SKM-1 (cell line): Measurements from ENCODE around the gene LGALS16.
"Not testable (repeated sequence)": the region's sequence is repeated elsewhere in the genome, so short reads cannot be mapped to it uniquely, and the experiment has no call there.

Experiments used
- DNase-seq: peaks from one replicate; lab custom pipeline; 2025; ENCODE audit not compliant: unreplicated experiment; lab: John Stamatoyannopoulos, UW

LGALS16 gene, protein sequence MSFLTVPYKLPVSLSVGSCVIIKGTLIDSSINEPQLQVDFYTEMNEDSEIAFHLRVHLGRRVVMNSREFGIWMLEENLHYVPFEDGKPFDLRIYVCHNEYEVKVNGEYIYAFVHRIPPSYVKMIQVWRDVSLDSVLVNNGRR

DNA sequence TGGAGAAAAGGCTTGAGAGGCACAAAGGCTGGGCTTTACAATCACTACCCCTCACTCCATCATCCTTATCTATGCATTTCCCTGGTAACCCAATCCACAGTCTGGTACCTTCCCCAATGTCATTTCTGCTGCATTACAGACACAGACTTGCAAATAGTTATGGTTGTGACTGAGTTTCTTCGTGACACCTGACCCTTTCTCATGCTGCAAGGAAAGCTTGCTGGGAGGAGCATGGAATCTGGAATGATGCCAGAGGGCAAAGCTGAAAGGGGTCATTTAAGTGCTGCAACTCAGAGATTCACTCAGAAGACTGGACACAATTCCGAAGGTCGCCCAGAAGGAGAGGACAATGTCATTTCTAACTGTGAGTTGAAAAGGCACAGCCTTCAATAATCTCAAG lies at the start of gene LGALS16:
LGALS16 (plus strand) TSS at position 301 of the 400 bp plus-strand sequence; CDS start at position 350, 49 bp downstream.
- DNase-seq = no peak

GRCh38 chr19:39607021-39607420 lies 48.7 kb upstream of the LGALS16 start:
- no peak for DNase-seq

DNA sequence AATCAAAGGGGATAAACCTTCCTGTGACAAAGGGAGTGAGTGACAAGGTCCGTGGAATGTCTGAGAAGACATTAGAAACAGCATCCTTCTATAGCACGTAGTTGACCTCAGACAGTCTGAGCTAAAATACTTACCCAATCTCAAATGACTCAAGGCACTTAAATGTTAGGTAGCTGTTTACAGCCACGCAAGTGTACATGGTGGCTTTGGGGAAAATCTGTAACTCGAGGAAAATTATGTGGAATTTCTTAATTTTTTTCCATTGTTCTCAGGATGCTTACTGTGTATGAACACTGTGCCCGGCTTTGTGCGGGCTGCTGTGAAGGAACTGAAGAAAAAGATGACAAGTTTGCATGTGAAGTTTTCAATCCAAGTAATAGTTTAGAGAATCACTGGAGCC lies 48.2 kb upstream of the LGALS16 start:
- no peak for DNase-seq

DNA sequence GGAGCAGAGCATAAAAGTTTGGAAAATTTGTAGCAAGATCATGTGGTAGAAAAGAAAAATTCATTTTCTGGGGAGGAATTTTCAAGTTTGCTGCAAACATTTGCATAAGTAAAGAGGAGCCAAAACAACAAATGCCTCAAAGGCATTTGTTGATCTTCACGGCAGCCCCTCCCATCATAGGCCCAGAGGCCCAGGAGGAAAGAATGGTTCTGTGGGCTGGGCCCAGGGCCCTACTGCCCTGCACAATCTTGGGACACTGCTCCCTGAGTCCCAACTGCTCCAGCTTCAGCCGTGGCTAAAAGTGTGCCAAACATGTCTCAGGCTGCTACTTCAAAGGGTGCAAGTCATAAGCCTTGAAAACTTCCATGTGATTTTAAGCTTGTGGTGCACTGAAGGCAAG lies 42.1 kb upstream of the LGALS16 start:
- no peak for DNase-seq

DNA sequence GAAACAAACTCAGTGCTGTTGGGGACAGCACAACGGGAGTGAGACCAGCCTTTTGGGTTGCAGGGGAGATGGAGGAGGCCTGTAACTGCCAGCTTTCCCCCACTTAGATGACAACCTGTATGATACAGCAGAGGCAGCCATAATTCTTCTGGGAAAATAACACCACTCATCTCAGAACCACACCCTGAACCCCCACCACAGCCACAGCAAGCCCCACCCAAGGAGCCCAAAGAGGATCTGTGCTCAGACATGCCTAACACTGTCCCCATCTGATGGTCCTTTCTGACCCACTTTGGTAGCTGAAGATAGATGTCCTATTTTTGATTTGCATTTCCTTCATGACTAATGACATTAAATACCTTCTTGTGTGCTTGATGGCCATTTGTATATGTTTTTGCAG lies 38.0 kb upstream of the LGALS16 start:
- DNase-seq = no peak

DNA sequence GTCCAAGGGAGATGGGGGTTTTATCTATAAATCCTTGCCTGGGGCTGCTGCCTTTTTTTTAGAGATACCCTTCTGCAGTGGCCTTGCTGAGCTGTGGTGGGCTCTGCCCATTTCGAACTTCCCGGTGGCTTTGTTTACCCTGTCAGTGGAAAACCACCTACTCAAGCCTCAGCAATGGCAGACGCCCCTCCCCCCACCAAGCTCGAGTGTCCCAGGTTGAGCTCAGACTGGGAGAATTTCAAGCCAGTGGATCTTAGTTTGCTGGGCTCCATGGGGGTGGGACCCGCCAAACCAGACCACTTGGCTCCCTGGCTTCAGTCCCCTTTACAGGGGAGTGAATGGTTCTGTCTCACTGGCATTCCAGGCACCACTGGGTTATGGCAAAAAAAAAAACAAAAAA lies 31.8 kb upstream of the LGALS16 start:
- DNase-seq = no peak

GRCh38 chr19:39627631-39628030 lies 28.1 kb upstream of the LGALS16 start:
- DNase-seq = not testable (repeated sequence)

- no peak for DNase-seq
Observed at GRCh38 chr19:39631178-39631577, 24.5 kb upstream of the LGALS16 start.

DNA sequence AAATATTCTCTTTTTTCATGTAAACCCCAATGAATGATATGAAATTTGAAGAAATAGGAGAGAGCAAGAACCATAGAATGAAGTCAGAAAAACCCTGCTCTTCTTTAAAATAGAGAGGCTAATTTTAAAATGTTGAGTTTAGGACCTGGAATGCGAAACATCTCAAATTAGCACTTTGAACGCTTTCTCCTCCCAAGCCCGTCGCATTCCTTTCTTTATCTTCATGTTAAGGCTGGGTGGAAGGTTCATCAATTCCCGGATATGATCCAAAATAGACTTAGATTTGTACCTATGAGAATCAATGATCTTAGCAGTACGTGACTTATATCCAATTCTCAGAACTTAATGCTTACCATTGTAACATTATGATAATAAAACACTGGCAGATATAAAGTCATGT lies 24.1 kb upstream of the LGALS16 start:
- no peak for DNase-seq

DNA sequence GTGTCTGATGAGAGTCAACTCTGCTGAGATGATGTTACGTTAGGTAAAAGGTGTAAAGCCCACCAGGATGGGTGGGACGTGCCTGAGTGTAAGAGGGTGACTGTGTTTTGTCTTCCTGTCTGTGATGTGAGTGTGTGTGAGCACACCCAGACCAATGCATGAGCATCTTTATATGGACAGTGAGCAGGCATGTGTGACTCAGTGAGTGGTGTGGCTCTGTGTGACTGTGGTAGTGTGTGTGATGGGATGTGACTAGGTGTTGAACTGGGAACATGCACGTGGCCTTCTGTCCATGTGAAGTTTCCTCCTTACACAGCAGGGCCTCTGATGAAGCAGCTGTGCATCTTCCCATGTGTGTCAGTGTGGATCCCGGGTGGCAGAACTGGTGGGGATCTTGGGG lies 17.8 kb upstream of the LGALS16 start:
- no peak for DNase-seq

GRCh38 chr19:39641773-39642172 lies 13.9 kb upstream of the LGALS16 start:
- DNase-seq = no peak

DNA sequence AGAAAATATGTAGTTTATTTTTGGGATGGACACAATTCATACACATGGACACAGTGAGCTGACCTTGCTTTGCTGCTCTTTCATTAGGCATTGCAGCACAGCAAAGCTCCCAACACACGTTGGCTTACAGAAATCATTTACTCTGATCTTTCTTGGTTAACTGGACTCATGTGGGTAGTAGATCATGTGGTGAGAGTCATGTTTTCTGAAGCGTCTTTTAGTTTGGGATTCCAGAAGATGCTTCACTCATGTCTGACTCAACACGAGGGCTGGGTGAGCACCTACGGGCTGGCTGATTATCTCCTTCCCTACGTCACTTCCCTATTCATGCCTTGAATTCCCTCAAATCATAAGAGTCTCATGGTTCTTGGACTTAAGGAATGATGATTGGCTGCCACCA lies 12.1 kb upstream of the LGALS16 start:
- DNase-seq = no peak

GRCh38 chr19:39645800-39646411 lies 9.8 kb upstream of the LGALS16 start:
- DNase-seq = no peak

DNA sequence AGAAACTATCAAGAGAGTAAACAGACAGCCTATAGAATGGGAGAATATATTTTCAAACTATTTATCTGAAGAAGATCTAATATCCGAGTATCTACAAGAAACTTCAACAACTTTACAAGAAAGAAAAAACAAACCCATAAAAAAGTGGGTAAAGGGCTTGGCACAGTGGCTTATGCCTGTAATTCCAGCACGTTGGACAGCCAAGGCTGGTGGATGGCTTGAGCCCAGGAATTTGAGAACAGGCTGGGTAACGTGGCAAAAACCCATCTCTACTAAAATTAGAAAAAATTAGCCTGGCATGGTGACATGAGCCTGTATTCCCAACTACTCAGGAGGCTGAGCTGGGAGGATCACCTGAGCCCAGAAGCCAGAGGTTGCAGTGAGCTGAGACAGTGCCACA lies 7.8 kb upstream of the LGALS16 start:
- no peak for DNase-seq

DNA sequence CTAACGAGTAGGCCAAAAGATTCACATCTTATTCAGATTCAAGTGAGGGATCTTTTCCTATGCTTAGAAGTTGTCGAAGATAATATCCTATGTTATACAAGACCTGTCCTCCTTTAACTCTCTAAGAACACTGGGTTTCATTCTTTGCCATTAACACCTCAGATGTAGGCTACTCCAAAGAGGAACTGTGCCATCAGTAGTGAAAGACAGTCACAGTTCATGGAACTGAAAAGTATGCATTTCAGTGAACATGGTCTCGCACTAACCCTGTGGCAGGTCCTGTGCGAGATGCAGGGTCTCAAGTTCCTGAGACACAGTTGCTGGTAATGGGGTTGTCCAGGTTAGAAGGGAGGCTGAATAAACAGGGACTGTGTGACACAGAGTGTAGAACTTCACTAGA lies 4.1 kb downstream of the LGALS16 start:
- DNase-seq = no peak

GRCh38 chr19:39660661-39661060 lies 4.9 kb downstream of the LGALS16 start:
- no peak for DNase-seq

GRCh38 chr19:39661565-39661964 lies 5.9 kb downstream of the LGALS16 start:
- DNase-seq = no peak

GRCh38 chr19:39669860-39670259 lies 14.1 kb downstream of the LGALS16 start:
- DNase-seq = not testable (repeated sequence)

GRCh38 chr19:39670998-39671397 lies 15.3 kb downstream of the LGALS16 start:
- DNase-seq = no peak

- peak; percentile 46 for DNase-seq
Observed at GRCh38 chr19:39671739-39672363, 16.1 kb downstream of the LGALS16 start.

- no peak for DNase-seq
Observed at GRCh38 chr19:39672473-39672872, 16.8 kb downstream of the LGALS16 start.

- not testable (repeated sequence) for DNase-seq
Observed at GRCh38 chr19:39673862-39674261, 18.1 kb downstream of the LGALS16 start.

GRCh38 chr19:39676004-39676403 lies 20.3 kb downstream of the LGALS16 start:
- DNase-seq = no peak
